CD4-positive, alpha-beta T cell treated with Interleukin-10 for 1 hour (primary cell): ENCODE data around the gene FSD1.
A peak's percentile ranks its signal among the peaks of the same experiment; 100 is the strongest.

Experiments
- DNase-seq: peaks from one replicate; pipeline ENCODE4 v3.0.0-alpha.2; 2020

Gene FSD1

DNA sequence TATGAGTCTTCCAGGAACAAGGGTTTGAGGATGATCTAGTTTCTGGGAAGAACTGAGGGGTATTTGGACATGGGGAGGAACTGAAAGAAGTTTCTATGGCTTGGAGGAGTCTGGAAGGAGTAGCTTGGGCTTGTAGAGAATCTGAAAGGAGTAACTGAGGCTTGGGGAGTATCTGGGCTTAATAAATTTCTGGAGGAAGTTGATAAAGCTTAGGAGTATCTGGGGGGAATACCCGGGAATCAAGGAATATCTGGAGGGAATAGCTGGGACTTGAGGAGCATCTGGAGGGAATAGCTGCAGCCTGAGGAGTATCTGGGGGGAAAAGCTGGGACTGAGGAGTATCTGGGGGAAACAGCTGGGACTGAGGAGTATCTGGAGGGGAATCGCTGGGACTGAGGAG is 16.0 kb downstream of the FSD1 start:
- no peak for DNase-seq

GRCh38 chr19:4322942-4323665 is 18.7 kb downstream of the FSD1 start:
- DNase-seq = no peak

DNA sequence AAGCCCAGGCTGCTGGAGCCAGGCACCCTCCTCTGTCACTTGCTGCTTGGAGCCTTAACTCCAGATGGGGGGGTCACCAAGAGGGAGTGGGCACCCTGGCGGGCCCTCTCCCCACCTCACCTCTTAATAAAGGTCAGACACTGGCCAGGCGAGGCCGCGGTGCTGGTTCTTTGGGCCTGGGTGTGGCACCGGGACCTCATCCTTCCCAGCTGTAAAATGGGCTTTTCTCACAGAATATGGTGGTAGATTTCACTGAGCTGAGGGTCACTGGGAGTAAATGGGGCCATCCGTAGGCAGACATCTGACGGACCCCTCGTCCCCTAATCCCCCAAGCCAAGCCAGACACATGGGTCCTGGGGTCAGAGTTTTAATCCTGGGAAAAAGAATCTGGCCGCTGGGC is 19.3 kb downstream of the FSD1 start:
- no peak for DNase-seq

GRCh38 chr19:4324228-4324627 is 19.8 kb downstream of the FSD1 start:
- no peak for DNase-seq

GRCh38 chr19:4326215-4326836 is 21.9 kb downstream of the FSD1 start:
- no peak for DNase-seq

- DNase-seq = peak; percentile 36
Measured at GRCh38 chr19:4326837-4327251, 22.4 kb downstream of the FSD1 start.

DNA sequence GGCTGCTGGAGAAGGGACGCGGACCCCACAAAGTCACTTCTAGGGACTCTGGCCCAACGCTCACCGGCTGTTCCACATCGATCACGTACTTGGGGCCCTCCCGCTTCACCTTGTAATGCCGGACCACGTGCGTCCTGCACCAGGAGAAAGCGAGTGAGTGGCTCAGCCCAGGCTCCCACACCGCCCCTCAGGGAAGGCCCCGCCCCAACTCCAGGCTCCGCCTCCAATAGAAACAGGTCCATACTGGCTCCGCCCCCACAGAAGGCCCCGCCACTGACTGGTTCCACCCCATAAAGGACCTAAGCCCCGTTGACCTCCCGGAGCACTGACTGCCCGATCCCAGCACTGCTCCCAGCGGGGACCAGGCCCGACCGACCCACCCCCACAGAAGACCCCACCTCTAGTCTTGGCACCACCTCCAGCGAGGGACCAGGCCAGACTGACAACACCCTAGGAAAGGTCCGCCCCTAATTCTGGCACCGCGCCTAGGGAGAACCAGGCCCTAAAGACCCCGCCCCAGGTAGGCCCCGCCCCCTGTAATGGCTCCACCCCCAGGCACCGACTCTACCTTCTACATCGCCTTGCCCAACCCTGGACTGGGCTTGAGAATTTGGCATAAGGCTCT is 23.0 kb downstream of the FSD1 start:
- DNase-seq = peak; percentile 81

DNA sequence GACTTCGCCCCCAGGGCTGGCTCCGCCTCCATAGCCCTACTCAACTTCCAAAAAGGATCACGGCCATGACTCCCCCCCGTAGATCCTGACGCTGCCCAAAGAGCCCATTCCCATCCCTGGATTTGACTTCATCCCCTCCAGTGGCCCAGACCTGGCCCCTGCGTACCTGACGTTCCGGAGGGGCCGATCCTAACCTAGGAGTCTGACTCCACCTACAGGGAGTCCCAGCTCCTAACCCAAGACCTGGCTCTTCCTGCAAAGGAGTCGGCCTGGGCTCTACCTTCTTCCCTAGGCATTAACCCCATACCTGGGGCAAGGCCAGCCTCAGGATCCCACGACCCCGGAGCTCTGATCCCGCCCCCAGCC is 23.5 kb downstream of the FSD1 start:
- DNase-seq = no peak

DNA sequence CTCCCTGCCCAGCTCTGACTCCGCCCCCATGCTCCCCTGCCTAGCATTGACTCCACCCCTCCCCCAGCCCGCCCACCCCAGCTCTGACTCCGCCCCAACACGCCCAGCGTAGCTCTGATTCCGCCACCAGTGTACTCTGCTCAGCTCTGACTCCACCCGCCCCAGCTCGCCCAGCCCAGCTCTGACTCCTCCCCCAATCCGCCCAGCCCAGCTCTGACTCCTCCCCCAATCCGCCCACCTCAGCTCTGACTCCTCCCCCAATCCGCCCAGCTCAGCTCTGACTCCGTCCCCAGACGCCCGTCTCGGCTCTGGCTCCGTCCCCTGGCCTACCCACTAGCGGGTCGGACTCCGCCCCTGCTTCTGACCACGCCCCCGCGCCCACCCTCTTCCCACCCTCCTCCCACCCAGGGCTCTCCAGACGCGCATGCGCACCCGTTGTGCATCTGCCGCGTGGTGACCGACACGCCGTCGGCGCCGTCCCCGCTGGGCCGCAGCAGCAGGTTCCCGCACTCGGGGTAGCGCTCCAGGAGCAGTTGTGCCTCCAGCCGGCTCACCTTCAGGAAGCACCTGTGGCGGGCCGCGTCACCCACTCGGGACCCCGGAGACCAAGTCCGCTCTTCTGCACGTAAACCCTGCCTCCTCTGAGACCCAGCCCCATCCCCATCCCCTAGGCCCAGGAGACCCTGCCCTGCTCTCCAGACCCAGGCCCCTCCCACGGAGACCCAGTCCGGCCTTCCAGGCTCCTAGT is 24.0 kb downstream of the FSD1 start:
- peak; percentile 96 for DNase-seq

DNA sequence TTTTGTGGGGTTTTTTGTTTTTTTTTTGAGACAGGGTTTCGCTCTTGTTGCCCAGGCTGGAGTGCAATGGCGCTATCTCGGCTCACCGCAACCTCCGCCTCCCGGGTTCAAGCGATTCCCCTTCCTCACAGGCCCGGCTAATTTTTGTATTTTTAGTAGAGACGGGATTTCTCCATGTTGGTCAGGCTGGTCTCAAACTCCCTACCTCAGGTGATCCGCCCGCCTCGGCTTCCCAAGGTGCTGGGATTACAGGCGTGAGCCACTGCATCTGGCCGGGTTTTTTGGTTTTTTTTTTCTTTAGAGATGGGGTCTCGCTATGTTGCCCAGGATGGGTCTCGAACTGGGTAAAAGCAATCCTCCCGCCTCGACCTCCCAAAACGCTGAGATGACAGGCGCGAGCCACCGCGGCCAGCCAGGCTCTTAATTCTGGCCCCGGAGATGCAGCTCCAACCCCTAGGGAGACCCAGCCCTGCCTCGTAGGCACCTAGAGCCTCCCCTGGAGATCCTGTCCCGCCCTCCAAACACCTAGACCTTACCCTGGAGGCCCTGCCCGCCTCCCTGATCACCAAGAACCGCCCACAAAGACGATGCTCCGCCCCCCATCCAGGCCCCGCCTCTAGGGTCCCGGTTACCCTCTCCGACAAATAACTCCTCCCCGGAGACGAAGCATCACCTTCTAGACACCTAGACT is 24.7 kb downstream of the FSD1 start:
- peak; percentile 41 for DNase-seq

GRCh38 chr19:4329858-4330257 is 25.5 kb downstream of the FSD1 start:
- no peak for DNase-seq

DNA sequence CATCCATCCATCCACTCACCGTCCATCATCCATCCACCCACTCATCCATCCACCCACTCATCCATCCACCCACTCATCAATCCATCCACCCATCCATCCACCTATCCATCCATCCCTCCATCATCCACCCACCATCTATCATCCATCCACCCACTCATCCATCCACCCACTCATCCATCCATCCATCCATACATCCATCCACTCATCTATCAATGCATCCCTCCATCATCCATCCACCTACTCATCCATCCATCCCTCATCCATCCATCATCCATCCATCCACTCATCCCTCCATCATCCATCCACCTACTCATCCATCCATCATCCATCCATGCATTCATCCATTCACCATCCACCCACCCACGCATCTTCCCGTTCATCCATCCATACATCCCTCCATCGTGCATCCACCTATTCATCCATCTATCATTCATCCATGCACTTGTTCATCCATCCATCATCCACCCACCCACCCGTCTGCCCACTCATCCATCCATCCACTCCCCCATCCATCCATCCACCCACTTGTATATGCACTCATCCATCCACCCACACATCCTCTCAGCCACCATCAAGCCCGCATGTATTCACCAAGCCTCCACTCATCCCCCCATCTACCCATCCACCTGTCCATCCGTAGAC is 30.7 kb downstream of the FSD1 start:
- no peak for DNase-seq

DNA sequence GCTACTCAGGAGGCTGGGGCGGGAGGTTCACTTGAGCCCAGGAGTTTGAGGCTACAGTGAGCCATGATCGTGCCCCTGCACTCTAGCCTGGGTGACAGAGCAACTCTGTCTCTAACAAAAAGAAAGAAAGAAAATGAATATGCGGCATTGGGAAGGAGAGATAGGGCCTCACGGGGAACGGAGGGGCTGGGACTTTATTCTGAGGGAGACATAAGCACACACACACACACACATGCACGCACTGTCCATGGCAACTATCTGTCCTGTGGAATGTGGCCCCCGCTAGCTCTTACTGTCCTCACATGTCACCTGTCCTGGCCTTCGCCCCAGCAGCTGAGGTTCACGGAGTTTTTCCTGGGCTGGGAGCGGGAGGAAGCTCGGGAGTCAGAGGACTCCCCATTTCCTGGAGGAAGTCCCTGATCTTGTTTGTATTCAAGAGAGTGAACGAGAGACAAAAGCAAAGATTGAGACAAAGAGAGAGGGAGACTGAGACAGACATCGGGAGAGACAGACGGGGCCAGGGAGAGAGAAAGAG is 33.6 kb downstream of the FSD1 start:
- DNase-seq = no peak

- DNase-seq = peak; percentile 25
Measured at GRCh38 chr19:4338441-4339355, 34.3 kb downstream of the FSD1 start, which contains the start of gene STAP2. STAP2 (minus strand) TSS chr19:4338827; CDS start chr19:4338753, 74 bp downstream.

- DNase-seq = no peak
Measured at GRCh38 chr19:4342314-4342614, 37.9 kb downstream of the FSD1 start.

DNA sequence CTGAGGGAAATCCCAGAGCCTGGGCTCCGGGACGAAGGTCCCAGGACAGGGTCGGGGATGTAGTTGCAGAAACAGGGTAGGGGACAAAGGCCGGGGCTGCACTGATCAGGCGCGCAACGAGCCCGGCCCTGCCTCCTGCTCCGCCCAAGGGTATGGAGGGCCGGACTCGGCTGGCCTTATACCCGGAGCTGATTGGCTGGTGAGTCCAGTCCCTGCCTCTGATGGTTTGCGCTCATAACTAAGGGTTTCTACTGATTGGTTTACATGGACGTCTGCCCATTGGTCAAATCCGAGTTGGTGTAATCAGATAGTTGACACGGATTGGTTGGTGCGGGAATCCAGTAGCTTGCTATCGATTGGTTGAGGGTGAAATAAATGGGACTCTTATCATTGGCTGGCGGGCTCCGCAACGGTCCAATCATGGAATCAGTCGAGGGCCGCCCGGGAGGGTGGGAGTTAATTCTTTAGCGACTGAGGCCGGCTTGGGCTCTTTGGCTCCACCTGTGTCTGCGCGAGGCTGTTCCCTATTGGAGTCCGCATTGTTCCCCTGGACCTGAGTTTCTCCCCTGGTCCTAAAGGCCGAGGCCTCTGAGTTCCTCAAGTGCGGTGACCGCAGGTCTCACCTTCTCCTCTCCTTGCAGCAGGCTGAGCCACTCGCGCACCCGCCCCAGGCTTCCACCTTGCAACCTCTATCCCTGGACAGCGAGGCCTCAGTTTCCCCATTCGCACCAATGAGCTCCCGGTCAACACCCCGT is 38.4 kb downstream of the FSD1 start:
- peak; percentile 99 for DNase-seq

DNA sequence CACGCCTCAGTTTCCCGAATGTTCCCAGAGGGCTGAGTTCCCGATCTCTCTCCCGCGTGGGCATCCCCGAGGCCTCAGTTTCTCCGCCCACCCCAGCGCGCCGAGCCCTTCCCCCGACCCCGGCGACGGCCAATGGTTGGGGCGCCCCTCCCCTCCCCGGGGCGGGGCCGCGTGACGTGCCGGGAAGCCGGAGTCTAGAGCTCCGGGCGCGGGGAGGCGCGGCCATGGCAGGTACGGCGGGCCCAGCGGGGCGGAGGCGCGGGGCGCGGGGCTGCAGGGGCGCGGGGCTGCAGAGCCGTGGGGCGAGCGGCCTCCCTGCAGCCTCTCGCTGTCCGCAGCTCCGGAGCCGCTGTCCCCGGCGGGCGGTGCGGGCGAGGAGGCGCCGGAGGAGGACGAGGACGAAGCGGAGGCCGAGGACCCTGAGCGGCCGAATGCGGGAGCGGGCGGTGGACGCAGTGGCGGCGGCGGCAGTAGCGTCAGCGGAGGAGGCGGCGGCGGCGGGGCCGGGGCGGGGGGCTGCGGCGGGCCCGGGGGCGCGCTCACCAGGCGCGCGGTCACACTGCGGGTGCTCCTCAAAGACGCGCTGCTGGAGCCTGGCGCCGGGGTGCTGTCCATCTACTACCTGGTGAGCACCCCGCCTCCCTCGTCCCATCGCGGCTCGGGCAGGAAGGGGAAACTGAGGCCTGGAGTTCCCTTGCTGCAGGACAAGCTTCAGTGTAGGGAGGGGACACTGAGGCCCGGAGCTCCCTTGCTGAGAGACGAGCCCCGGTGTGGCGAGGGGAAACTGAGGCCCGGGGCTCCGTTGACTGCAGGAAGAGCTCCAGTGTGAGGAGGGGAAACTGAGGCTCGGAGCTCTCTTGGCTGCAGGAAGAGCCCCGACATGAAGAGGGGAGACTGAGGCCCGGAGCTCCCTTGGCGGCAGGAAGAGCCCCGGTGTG is 39.2 kb downstream of the FSD1 start, which contains the start of gene MPND:
Gene MPND (plus strand): TSS at position 193 of the 938 bp plus-strand sequence. CDS start 32 bp downstream, at position 225.
- DNase-seq = peak; percentile 91

DNA sequence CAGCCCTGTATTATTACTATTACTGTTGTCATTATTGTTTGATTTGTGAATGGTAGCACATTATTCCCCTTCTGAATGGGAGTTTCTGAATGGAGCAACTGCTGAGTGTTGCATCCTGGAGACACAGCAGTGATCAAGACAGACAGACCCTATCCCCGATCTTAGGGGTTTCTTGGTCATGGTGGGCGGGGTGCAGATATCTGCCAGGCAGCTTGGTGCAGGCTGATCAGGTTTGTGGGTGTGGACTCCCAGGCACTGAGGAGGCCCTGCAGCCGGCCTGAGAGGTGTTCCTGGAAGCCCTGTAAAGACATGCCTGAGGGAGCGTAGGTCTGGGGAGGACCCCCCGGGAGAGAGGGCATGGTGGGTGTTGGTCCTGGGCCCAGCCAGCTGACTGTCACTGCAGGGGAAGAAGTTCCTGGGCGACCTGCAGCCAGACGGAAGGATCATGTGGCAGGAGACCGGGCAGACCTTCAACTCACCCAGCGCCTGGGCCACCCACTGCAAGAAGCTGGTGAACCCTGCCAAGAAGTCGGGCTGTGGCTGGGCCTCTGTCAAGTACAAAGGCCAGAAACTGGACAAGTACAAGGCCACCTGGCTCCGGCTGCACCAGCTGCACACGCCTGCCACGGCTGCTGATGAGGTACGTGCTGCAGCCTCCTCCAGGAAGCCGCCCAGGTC is 41.1 kb downstream of the FSD1 start:
- DNase-seq = no peak

DNA sequence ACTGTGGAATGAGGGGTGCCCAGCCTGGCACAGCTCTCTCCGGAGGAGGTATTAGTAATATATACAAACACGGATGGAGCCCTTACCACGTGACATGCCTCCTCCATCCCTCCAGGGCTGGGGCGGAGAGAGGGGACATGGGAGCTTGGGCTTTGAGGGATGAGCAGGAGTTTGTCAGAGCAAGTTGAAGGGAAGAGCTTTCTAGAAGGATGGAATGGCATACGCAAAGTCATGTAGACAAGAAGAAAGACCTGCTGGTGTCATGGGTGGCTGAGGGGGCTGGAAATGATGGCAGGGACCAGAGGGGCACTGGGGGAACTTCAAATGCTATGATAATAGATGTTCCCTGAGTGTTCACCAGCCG is 41.6 kb downstream of the FSD1 start:
- no peak for DNase-seq
